Rectal smooth muscle tissue (tissue), 1 donor: ENCODE results near the gene FOXN3.

Source experiments
- H3K27ac ChIP-seq: one replicate; pipeline ENCODE4 v1.7.0; 2013; ENCODE audit warnings: low read depth, low read length, inconsistent platforms
- H3K27me3 ChIP-seq: one replicate; pipeline ENCODE4 v1.7.0; 2013; ENCODE audit warnings: low read length; ENCODE audit not compliant: control insufficient read depth, insufficient read depth
- H3K36me3 ChIP-seq: one replicate; pipeline ENCODE4 v1.7.0; 2013; ENCODE audit warnings: low read length; ENCODE audit not compliant: control insufficient read depth, insufficient read depth
- H3K4me1 ChIP-seq: one replicate; pipeline ENCODE4 v1.7.0; 2013; ENCODE audit warnings: low read length; ENCODE audit not compliant: control insufficient read depth, insufficient read depth
- H3K4me3 ChIP-seq: one replicate; pipeline ENCODE4 v1.7.0; 2013; ENCODE audit warnings: low read length
- H3K9ac ChIP-seq: one replicate; pipeline ENCODE4 v1.7.0; 2013; ENCODE audit warnings: low read length

The FOXN3 gene

DNA sequence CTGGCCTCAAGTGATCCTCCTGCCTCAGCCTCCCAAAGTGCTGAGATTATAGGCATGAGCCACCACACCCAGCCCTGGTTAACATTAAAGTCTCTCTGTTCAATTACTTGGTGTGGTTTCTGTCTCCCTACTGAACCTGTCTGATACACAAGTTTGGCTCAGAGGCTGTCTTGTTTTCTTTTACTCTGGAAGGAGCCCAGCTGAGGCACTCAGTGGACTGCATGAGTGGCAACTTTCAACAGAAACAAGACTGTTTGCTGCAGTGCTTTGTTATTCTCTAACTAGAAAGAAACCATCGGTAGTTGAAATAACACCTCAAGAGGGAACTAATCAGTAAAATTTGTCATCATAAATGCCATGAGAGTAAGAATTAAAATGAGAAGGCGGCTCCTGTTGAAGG is 238.7 kb downstream of the FOXN3 start:
- H3K4me1 ChIP-seq = peaks cover 8% of the 10 kb centered on the region
- H3K4me3 ChIP-seq = no peak overlapping the region
- peaks cover 8% of the 10 kb centered on the region for H3K36me3 ChIP-seq
- H3K27me3 ChIP-seq = no peaks in the 10 kb centered on the region
- no peak overlapping the region for H3K9ac ChIP-seq
- H3K27ac ChIP-seq = no peak overlapping the region

DNA sequence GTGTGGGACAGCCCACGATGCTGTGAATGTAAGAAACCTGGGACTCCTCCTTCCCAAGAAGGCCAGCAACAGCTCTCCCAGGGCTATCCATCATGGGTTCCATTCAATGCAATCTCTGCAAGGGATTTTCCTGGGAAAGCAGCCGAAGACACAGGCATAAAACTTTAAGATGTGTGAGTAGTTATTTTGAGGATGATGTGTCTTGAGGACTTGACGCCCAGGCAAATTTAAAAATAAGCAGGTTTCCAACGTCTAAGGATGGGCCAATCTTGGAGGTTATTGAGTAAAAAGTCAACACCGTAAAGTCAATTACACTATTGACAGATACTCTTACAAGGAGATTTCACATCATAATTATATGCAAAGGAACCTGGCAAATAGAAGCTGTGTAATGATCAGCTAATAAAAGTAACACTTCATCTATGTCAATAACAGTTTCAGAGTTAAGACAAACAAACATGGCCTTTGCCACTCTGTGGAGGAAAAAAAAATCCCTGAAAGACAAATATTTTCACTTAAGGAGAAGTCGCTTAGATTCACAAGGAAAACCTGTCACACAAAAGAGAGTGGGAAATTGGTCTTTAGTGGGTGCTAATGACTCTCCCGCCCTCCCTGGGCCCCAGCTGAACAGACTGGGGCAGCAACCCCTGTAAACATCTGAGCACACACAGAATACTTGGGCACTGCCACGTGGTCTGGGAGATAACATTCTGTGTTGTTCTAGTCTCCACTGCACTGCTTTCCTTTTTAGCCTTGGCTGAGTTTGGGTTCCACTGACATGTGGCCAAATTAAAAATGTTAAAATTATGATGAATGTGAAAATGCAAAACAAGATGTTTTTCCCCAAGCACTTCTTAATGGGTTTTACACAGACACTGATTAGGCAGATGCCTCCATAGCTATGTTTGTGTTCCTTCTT is 240.9 kb downstream of the FOXN3 start:
- Histone ChIP-seq H3K9ac (no peak overlapping the region), H3K4me1 (peaks cover 8% of the 10 kb centered on the region), H3K27me3 (no peaks in the 10 kb centered on the region), H3K27ac (no peak overlapping the region), H3K36me3 (peaks cover 8% of the 10 kb centered on the region), H3K4me3 (no peak overlapping the region)

DNA sequence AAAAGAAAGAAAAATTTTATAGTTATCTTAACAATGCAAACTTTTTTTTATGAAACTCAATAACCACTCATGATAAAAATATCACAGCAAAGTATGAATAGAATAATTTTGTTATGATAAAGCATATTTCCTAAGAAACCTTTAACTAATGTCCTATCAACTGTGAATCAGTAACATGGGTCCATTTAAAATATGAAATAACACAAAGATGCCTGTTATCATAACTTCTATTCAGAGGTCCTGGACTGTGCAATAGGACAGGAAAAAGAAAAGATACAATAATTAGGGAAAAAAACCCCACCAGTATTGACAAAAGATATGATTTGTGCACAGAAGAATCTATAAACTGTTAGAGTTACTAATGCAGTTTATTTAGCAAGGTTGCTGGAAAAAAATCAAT is 245.4 kb downstream of the FOXN3 start:
- H3K4me3 ChIP-seq = no peak overlapping the region
- no peaks in the 10 kb centered on the region for H3K4me1 ChIP-seq
- H3K9ac ChIP-seq = no peak overlapping the region

DNA sequence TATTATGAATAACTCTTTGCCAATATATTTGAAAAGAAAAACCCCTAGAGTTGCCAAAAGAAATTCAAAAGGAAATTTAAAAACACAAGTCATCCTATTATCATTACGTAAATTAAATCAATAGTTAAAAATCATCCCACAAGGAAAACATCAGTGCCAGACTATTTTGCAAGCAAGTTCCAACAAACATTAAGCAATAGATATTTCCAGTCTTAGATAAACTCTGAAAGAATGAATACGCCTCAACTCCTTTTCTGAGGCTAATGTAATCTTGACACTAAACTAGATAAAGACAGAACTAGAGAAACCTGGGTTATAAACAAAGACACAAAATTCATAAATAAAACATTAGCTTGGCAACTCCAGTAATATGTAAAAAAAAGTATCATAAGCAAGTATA is 245.9 kb downstream of the FOXN3 start:
- no peak overlapping the region for H3K9ac ChIP-seq
- no peak overlapping the region for H3K27ac ChIP-seq
- no peak overlapping the region for H3K4me3 ChIP-seq
- H3K27me3 ChIP-seq = no peaks in the 10 kb centered on the region
- peaks cover 8% of the 10 kb centered on the region for H3K36me3 ChIP-seq
- peaks cover 2% of the 10 kb centered on the region for H3K4me1 ChIP-seq

More for the DNA sequence above, 245.4 kb downstream of the FOXN3 start:
- Histone ChIP-seq H3K27me3 (no peaks in the 10 kb centered on the region), H3K36me3 (peaks cover 8% of the 10 kb centered on the region), H3K27ac (no peak overlapping the region)

DNA sequence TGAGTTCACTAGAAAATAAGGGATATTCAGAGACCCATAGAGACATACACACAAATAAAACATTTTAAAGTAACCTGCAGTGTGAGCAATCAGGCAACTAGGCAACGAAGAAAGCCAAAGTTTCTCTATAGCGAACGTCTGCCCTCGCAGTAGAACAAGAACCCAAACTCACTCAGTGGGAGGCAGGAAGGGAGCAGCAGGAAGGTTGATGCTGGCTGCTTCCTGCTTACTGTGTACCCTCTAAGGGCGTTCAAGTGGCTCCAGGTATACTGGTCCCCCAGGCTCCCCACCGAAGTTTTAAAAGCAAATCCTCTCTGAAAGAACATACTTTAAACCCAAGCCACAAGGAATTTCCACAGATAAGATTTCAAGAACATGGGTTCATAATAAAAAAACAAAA is 249.3 kb downstream of the FOXN3 start:
- no peak overlapping the region for H3K9ac ChIP-seq
- H3K4me3 ChIP-seq = no peak overlapping the region
- H3K27me3 ChIP-seq = no peaks in the 10 kb centered on the region
- peaks cover under 1% of the 10 kb centered on the region for H3K36me3 ChIP-seq
- no peak overlapping the region for H3K27ac ChIP-seq
- peaks cover 7% of the 10 kb centered on the region for H3K4me1 ChIP-seq

DNA sequence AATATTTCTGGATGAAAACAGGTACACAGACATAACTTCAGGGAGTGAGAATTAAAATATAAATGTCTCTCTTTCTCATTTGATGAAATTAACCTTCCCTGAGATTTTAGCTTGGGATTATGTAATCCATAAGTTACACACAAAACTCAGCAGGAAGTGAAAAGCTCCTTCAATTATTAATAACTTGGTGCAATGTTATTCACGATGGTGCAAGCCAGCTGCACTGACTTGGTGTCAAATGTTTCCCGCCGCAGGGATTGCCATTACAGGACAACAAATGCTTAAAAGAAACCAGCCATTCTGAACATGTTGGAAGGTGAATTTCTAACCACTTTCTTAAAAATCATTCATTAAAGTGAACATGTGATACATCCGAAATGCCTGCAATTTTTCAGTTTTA is 250.4 kb downstream of the FOXN3 start:
- H3K27me3 ChIP-seq = no peaks in the 10 kb centered on the region
- peaks cover 7% of the 10 kb centered on the region for H3K4me1 ChIP-seq
- H3K27ac ChIP-seq = no peak overlapping the region
- peaks cover 7% of the 10 kb centered on the region for H3K36me3 ChIP-seq
- H3K9ac ChIP-seq = no peak overlapping the region
- H3K4me3 ChIP-seq = no peak overlapping the region

DNA sequence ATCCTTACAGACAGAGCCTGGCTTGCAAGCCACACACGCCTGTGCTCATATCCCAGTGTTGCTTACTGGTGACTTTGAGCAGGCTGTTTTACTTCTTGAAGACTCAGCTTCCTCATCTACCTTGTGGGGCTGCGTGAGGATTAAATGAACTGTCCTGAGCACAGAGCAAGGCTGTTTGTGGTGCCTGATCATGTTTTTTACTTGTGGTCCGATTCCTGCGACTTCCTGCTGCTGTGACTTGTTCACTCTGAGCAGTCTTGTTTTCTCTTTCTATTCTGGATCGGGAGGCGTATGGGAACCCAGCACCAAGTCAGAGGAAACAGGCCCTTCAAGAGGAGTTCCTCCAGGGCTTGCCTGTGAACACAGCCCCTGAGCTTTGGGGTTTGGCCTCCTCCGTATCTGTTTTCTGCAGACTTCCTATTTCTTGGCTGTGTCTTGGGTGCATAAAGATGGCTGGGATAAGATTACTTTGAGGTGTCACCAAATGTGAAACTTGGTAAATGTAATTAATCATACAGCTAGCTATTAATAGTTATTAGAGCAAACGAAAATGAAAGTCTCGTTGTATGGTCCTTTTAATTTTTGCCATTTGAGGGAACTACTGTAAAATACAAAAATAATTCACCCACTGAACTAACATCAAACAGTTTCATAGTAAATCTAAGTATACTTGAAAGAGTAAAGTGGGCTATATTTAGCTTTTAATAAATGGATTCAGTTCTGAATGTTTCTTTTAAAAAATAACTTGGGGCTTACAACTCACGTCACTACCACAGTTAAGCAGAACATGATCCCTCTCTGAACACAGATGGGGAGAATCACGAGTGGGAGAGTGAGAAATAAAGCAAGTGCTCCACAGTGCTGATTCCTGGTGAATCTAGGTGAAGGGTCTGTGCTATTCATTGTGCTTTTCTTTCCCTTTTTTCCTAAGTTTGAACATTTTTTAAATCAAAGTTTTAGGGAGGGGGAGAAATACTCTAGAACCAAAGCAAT is 251.5 kb downstream of the FOXN3 start:
- H3K36me3 ChIP-seq = peaks cover 8% of the 10 kb centered on the region
- no peak overlapping the region for H3K9ac ChIP-seq
- peak overlapping the region; percentile 37 for H3K4me3 ChIP-seq
- H3K27me3 ChIP-seq = no peaks in the 10 kb centered on the region
- peaks cover 7% of the 10 kb centered on the region for H3K4me1 ChIP-seq
- peak overlapping the region; percentile 11 for H3K27ac ChIP-seq

DNA sequence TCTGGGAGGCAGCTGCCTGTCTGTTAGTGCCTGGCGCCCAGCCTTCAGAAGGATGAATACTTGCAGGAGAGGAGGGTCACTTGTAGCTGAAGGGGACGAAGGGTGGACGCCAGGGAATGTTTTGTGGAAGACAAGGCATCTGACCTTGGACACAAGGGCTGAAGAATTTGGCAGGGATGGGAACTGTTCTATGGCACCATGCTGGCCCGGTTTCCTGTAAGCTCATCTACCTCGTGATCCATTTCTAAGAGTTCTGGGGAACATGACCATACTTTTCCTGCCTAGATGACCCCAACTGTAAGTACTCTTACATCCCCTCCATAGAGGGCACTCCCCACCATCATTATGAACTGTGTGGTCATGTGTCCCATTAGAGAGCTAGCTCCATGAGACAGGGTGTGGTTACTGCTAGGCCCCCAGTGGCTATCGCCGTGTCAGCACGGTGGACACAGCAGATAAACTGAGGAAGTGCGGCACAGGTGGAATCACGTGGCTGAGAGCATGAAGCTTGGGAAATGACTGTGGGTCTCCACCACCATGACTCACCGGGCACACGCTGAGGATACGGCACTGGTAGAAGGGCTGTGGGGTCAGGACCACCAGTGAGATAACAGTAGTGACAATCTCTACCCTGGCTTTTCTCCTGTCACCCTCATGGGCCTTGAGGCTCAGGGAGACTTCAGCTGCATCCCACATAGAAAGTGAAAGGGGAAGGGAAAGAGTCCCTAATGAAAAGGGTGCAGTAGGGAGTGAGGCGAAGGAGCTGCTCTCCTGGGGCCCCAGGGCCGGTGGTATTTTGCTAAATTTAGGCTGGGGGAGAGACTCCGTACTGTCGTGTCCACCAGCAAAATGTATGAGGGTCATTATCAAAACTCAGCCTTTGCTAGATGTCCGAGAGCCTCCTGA is 252.6 kb downstream of the FOXN3 start:
- Histone ChIP-seq H3K27me3 (no peaks in the 10 kb centered on the region), H3K27ac (peak overlapping the region; percentile 11), H3K4me3 (peak overlapping the region; percentile 37), H3K9ac (no peak overlapping the region), H3K36me3 (peaks cover 8% of the 10 kb centered on the region), H3K4me1 (peaks cover 7% of the 10 kb centered on the region)

DNA sequence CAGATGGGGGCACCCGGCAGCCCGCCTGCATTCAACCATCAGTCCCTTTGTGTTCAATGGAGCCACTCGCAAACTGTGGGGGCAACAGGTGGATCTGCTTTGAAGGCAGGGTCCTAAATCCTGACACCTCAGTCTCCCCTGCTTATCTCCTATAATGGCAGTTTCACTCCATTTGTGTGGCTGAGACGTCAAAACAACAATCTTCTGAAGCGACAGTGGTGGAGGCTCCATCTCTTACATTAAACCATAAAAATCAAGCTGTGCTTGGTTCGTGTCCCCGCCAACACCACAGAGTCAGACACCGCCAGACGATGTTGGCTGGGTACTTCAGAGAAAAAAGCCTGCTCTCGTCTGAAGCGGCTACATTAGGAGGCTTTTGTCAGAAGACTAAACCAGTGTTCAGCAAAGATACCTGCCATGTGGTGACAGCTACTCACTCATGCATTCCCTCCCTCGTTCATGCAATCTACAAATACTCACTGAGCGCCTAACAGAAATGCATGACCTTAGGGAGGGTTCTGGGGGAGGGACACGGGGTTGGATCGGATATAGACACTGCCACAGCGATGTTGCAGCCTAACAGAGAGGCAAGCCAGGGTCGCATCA is 253.9 kb downstream of the FOXN3 start:
- Histone ChIP-seq H3K27me3 (no peaks in the 10 kb centered on the region), H3K36me3 (peaks cover 8% of the 10 kb centered on the region), H3K9ac (no peak overlapping the region), H3K27ac (no peak overlapping the region), H3K4me3 (no peak overlapping the region), H3K4me1 (peaks cover 7% of the 10 kb centered on the region)

DNA sequence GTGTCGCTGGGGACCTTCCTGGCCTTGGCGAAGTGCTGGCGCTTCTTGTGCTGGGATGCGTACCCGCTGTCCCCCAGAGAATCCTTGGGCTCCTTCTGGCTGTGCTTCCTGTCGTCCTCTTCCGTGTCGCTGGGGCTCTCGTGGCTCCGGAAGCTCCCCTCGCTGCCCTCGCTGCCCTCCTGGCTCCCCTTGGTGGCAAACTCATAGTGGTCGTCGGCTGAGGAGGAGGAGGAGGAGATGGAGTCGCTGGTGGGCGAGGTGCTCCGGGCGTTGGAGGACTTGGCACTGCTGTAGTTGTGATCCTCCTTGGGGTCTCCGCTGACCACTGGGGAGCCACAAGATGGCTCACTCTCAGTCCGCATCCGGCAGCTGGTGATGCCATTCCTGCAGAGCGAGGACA is 254.4 kb downstream of the FOXN3 start:
- Histone ChIP-seq H3K4me1 (peaks cover 7% of the 10 kb centered on the region), H3K9ac (no peak overlapping the region), H3K4me3 (no peak overlapping the region), H3K27ac (no peak overlapping the region), H3K36me3 (peaks cover 8% of the 10 kb centered on the region), H3K27me3 (no peaks in the 10 kb centered on the region)

DNA sequence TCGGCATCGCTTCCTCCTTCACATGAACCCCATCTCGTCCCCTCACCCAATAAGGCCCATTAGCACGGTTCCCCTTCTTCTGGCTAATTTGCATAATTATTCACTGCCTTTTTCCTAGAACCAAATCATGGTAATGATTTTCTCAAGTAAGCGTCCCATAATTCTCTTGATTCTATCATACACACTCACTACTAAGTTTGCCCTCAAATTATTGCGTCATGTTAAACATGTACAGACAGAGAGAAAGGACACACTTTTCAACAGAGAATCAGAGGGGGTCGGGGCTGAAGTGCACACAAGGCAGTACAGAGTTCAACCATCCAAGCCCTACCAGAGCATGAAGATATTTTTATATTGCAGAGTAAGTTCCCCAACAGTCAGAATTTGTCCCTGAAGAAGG is 256.6 kb downstream of the FOXN3 start:
- H3K36me3 ChIP-seq = peaks cover 10% of the 10 kb centered on the region
- H3K4me3 ChIP-seq = no peak overlapping the region
- H3K4me1 ChIP-seq = peaks cover 4% of the 10 kb centered on the region
- H3K27ac ChIP-seq = no peak overlapping the region
- no peaks in the 10 kb centered on the region for H3K27me3 ChIP-seq
- no peak overlapping the region for H3K9ac ChIP-seq
